Stimulated activated naive CD8-positive, alpha-beta T cell treated with anti-CD3 and anti-CD28 coated beads, Interleukin-15, Interleukin-2, amounts not matched to agents 100 U/mL and 50 U/mL, for 24 hours (primary cell): ENCODE results near the gene PALLD.
"Not testable (repeated sequence)": the region's sequence is repeated elsewhere in the genome, so short reads cannot be mapped to it uniquely, and the experiment has no call there.

Source experiments
- ATAC-seq: fragments of 150-1000 bp; cut with Tn5 transposase; one replicate; pipeline ENCODE4 v1.10.0; 2021
- DNase-seq: peaks from one replicate; pipeline ENCODE4 v3.0.0; 2021

Gene PALLD

DNA sequence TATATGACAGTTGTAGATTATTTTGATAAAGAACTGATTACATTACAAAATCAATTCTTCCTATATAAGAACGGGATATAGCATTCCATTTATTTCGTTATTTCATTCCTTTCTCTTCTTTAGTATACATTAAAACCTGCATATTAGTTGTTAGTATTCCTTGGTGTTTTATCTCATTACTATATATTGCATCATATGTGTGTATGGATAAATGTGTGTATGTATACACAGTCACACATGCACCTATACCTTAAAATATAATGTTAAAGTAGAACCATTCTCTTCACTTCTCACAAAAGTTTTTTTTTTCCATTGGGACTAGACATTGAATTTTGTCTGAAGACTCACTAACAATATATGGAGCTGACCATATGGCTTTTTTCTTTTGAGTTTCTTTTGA lies 5.3 kb upstream of the PALLD start:
- DNase-seq = no peak
- ATAC-seq = no peak

DNA sequence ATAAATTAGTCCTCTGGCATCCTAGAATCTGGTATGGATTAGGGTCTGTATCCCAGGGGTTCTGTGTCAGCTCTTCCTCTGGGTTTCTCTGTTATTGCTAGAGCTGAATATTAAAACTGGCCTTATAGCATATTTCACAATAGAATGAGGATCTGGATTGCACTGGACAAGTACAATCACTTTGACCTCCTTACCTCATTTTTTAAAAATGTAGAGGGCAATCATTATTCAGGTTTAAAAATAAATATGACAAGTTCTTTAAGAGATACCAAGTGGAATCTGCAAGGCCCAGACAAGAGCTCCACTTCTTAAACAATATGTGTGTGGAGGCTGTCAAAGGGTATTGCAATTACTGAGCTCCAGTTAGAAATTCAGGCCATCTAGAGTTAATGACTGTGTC lies 1.4 kb downstream of the PALLD start:
- no peak for ATAC-seq
- no peak for DNase-seq

DNA sequence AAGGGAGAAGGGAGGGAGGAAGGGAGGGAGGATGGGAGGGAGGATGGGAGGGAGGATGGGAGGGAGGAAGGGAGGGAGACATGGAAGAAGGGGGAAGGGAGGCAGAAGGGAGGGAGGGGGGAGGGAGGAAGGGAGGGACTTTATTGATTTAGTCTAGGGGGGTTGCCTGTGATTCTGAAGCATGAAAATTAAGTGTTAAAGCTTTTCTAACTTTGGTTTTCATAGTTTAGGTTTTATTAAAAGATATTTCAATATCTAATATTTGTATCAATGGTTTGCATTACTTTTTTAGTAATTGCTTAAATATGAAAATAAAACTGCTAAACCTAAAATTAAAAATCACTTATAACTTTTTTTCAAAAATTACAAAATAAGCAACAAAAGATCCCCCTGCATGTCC lies 2.4 kb downstream of the PALLD start:
- ATAC-seq (no peak), DNase-seq (no peak)

DNA sequence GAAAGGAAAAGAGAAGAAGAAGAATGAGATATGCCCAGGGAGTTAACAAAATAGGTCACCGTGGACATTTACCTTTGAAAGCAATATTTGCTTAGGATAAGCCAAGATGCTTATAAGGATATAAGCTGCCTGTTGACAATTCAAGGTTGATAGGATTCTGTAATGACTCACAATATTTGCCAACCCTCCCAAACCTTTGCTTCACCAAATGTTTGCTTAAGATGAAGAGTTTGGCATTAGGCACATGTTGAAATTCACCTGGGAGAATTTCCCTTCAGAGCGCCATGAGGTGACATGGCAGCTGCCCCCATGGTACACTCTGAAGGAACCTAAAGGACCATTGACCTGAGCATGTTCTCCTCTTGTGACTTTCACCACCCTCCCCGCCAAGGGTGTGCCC lies 4.6 kb downstream of the PALLD start:
- no peak for DNase-seq
- ATAC-seq = no peak

DNA sequence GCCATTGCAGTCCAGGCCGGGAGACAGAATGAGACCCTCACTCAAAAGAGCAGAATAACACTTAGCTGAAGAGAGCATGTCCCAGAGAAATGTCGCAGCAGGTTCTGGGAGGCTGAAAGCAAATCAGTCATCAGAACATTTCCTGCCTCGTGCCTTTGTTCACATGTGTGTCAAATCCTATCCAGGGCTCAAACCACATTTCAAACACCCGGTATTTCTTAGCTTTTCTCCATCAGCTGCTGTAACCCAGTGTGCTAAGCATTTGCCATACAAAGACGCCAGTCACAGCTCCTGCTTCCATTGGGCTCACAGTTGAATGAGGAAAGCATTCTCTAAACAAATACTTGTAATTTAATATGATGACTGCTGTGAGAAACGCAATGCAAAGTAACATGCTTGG lies 6.0 kb downstream of the PALLD start:
- no peak for DNase-seq
- no peak for ATAC-seq

DNA sequence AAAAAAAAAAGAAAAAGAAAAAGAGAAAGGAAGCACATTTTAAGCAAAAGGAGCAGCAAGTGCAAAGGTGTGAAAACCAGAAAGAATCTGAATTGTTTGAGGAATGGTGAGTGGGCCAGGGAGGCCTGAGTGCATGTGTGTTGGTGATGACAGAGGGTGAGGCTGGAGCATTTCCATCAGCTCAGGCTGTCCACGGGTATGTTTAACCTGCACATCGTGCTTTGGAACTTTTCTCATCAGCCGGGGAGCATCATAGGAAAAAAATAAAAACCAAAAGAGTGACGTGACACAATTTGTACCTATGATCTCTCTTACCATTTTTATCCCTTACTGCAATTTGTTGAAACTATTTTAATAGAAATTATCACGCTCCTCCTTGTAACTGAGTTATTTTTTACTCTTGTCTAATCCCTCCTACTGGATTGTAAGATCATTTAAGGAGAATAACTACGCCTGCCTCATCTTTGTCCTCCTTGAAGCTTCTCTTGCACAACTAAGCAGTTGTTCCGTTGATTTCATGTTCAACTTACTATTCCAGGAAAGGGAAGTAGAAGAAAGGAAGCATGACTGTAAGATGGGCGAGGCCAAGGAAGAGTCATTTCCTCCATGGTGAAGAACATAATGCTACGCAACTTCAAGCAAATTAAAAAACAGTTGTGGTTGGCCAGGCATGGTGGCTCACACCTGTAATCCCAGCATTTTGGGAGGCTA lies 7.0 kb downstream of the PALLD start:
- ATAC-seq (no peak), DNase-seq (no peak)

DNA sequence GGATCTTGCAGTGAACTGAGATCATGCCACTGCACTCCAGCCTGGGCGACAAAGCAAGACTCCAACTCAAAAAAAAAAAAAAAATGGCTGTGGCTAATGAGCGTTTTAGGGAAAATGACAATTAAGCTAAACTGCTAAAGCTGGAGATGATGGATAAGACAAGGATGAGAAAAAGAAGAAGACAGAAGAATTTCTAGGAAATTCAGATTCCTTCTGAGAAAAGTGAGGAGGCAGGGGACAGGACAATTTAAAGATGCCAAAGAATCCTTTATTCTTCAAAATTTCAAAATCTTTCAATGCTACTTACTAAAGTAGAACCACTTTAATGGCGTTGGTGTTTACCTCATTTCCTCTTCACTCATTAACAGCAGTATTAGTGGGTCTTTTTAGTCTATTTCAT lies 7.7 kb downstream of the PALLD start:
- DNase-seq (no peak), ATAC-seq (no peak)

DNA sequence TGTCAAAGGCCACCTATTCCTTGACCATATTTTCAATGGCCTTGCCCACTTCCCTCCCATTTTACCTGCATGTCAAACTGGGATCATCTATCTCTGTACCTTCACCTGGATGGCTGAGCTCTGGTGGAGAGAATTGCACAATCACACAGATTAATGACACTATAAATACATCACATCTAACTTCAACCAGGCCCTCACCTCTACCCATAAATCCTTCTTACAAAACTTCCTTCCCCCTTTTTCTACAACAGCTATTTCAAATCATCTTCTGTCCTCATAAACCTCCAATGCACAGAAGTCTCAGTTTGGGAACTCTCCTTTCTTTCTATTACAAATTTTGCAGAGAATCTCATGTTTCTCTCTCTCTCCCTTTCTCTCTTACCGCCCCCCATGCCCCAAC lies 9.2 kb downstream of the PALLD start:
- no peak for ATAC-seq
- no peak for DNase-seq

DNA sequence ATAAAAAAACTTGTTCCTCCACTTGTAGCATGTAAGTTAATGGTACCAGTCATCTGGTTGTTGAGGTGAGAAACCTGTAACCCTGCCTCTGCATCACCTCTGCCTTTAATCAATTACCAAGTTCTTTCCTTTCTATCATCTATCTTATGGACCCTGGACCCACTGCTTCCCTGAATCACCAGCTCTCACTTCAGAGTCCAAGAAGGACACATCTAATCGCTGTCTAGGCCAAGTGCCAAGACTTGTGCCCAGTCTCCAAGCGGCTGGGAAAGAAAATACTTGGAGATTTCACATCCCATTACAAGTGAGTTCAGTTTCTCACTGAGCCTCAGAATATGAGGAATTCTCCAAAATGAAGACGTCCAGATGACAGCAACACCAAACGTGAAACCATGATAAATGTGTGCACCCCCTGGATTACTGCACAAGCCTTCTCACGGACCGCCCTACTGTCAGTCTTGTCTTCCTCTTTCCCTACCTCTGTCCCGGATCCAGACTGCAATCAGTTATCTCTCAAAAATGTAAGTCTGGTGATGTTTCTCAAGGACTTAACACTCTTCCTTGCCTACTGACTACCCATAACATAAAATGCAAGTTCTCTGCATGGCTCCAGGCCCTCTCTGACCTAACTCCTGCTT lies 10.4 kb downstream of the PALLD start:
- no peak for ATAC-seq
- no peak for DNase-seq

DNA sequence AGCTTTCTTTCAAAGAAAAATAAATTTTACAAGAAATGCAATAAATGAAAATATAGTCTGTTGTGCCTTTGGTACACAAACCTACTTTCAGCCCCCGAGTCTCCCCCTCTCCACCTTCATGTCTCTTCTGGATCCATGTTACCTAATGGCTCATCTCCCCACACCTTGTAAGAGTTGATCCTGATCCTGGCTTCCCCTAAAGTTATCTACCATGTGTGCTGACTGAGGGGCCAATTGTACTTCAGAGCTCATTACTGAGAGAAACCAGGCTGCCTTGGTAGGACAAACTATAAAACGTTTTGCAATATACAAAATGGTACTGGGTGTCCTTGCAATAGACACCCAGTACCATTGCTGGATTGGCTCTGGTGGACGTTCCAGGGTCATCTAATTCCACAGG lies 11.8 kb downstream of the PALLD start:
- DNase-seq (no peak), ATAC-seq (no peak)

DNA sequence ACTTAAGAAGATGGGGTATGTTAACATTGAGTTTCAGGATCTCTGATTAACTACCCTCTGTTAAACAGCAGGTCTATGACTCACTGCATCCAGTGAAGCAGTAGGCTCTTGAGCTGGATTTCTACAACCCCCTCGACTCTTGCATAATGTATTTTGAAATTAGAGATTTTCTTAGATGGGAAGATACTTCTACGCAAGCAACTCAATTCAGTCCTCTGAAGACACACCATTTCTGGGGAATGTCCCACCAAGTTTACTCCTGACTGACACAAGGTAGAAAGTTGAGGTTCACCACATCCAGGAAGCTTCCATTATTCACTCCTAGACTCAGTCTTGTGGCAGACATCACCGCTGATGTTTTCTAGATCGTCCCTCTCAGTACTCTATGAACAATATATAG lies 12.9 kb downstream of the PALLD start:
- ATAC-seq = peak; percentile 88
- peak; percentile 30 for DNase-seq

DNA sequence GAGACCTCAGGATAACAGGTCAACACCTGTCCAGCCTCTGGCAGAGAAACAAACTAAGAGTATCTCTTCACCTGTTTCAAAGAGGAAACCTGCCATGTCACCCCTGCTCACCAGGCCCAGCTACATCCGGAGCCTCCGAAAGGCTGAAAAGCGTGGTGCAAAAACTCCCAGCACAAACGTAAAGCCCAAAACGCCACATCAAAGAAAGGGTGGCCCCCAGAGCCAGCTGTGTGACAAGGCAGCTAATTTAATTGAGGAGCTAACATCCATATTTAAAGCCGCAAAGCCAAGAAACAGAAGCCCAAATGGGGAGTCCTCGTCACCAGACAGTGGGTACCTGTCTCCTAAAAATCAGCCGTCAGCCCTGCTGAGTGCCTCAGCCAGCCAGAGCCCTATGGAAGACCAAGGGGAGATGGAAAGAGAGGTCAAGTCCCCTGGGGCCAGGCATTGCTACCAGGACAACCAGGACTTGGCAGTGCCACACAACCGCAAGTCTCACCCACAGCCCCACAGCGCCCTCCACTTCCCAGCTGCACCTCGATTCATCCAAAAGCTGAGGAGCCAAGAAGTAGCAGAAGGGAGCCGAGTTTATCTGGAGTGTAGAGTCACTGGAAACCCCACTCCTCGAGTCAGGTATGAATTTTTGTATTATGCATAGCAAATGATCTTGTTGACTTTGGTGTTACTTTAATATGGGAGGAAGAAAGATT lies 15.1 kb downstream of the PALLD start:
- DNase-seq (peak; percentile 70), ATAC-seq (peak; percentile 64)

DNA sequence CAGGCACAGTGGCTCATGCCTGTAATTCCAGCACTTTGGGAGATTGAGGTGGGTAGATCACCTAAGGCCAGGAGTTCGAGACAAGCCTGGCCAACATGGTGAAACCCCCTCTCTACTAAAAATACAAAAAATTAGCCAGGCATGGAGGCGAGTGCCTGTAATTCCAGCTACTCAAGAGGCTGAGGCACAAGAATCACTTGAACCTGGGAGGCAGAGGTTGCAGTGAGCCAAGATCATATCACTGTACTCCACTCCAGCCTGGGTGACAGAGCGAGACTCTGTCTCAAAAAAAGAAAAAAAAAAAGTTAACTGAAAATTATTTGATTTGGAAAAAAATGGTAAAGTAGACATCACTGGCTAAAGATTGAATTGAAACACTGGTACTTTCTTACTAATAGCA lies 17.0 kb downstream of the PALLD start:
- not testable (repeated sequence) for ATAC-seq, DNase-seq

DNA sequence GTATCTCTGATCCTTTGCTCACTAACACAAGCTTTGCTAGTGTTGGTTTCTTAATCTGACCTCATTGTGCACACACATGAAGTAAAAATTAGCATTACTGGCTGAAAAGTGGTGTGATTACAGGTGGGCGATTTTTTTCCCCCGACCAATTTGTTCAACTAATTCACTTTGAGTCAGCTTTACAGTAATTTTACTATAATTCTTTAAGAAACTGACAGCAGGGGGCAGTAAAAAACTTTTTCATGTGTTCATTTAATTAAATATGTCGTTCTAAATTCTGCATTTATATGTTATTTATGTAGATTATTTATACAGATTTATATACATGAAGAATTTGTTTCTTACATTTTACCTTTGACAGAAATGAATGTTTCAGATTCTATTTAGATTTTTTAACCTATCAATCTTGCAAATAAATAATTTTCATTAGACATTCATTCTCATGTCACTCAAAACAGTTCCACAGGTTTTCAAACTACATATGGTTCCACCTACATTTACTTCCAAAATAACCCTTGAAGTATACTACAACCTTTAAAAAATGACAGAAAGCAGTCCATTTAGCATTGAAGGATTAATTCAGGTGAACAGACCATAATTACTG lies 17.5 kb downstream of the PALLD start:
- ATAC-seq (no peak), DNase-seq (no peak)

DNA sequence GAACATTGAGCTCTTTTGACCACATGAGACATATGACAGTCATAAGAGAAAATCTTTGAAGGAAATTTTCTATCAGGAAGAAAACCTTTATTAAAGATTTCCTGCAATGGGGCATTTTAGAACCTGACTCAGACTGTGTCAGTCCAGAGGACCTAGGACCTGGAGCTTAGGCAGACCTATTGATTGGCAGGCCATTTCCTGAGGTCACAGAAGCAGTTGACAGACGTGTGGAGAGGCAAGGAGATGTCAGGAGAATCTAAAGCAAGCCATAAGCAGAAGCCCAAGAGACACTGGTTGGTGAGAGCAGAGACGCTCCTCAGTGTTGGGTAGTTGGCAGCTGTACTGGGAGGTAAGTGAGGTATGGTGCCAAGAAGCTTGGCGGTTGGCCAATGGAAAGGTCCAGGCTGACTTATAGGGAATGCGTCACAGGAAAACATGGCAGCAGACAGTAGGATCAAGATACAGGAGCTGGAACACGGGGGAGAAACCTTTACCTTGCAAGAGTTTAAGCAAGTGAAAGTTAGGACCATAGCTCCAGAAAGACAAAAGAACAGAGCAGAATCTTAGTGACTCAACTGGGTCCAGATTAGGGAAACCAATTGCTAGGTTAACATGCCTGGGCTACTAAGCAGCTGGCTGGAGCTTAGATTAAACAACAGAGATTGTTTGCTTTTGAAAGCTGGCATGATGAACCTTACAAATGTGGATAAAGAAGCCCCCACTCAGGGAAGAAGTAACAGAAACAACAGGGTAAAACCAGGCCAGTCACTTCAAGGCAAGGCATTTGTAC lies 18.6 kb downstream of the PALLD start:
- no peak for ATAC-seq

DNA sequence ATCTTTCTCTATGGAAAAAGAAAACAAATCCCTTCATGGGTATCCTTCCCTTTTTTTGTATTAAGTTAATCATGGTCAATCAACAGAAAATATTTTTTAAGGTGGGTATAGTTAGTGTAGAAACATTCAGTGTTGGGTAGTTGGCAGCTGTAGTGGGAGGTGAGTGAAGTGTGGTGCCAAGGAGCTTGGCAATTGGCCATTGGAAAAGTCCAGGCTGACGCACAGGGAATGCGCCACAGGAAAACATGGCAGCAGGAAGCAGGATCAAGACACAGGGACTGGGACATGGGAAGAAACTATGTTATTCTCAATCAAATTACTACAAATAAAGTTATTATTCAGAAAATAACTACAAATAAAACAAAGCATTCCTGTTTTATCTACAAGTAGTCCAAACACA lies 20.0 kb downstream of the PALLD start:
- no peak for ATAC-seq

More for the DNA sequence above, 18.6 kb downstream of the PALLD start:
- no peak for DNase-seq

DNA sequence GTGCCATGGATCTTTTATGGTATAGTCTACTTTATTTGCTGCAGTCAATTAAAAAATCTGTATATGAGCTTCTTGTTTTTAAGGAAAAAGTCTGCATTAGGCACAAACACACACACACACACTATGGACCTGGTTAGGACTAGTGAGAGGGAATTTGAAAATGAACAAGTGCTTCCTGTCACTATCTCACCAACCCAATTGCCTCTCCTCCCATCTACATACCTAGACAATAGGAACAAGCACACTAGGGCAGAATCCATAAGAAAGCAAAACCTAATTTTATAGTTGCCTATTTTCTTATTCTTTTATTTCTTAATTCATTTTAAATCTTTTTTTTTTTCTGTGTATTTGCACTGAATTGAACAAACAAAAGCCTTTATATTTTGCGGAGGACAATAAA lies 22.7 kb downstream of the PALLD start:
- ATAC-seq (no peak), DNase-seq (no peak)

More for the DNA sequence above, 20.0 kb downstream of the PALLD start:
- no peak for DNase-seq

DNA sequence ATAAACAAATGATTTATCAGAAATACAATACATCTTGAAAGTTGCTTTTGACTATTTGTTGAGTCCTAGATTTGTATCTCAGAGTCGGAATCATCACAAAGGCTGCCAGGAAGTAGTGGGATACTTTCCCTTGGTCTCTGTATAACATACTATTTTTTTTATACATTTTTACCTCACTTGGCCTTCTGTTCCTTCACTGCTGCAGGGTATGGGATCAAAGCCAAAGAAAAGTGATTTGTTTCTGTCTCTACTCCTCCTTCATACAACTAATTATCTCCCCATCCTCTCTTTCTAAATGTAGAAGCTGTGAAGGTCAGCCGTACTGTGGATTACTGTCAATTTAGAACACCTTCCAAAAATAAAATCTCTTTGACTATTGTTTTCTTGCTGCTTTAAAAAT lies 24.9 kb downstream of the PALLD start:
- ATAC-seq (no peak), DNase-seq (no peak)

DNA sequence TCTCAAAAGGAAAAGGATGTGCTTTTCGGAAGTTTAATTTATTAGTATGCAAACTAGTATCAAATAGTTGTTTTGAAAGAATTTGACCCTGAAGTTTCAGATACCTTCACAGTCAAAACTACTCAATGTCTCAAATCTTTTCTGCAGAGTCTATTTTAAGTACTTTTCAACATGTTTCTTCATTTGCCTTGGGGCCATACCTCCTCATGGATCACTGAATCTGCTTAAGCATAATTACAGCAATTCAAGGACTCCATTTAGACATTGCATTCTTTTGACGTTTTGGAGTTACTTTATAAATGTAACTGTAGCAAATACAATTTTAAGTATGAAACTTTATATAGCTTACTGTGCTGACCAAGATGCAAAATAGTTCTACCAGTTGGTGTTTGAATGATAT lies 25.5 kb downstream of the PALLD start:
- no peak for DNase-seq

DNA sequence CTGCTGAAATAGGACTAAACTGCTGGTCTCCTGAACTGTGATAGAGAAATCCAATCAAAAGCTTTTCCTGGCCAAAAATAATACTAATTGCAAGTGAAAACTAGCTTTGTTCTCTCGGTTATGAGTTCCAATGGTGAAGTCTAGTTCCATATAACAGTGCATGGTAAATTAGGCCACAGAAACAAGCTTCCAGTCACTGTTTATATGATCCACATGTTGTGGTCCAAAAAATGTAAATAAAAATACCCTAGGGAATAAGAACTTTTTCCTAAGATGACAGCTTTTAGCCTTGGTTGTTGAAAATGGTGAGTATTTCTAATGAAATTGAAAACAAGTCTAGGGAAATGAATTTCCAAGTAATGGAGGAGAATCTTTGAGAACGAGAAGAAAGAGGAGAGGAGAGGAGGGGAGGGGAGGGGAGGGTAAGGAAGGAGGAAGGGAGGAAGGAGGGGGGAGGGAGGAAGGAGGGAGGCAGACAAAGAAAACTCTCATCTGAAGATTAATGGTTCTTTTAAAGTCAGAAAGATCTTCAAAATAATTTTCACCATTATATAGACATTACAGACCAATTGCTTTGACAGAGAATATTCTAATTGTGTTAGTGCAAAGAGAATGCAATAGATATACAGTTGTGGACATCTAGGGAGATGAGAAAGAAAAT lies 26.1 kb downstream of the PALLD start:
- no peak for ATAC-seq
- no peak for DNase-seq

More for the DNA sequence above, 25.5 kb downstream of the PALLD start:
- no peak for ATAC-seq

DNA sequence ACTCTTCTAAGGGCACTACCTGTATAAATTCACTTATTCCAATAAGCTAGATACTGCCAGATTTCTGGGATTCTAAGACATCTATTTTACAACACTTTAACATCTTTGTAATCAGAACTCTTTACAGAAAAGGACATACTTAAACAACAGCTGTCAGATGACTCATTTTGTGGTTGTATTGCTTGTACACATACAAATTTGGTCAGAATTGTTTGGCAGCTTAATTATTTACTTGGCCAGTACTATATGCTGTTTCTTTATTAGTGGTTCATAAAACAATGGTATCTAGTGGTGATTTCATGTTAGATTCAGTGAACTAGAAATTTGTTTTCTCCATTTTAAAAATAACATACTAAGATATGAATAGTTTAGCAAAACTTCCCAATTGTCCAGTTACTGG lies 27.2 kb downstream of the PALLD start:
- ATAC-seq (no peak), DNase-seq (no peak)

DNA sequence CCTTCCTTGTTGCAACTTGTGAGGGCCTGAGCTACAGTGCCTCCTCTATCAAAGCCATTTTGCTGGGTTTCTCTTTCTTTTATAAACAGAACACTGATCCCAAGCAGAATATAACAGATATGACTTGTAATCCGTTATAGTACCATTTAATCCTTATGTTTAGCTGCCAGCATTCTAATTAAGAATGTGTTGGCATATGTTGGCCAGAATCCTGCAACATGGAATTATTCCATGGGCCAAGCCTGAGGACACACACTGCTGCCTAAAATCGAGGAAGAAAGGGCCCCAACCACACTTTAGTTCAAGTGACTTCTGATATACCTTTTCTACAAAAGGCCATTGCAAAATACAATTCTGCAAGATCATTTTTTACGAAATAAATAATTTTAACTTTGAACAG lies 28.0 kb downstream of the PALLD start:
- DNase-seq (no peak), ATAC-seq (no peak)
